Measurements from ENCODE around the gene CEP135.
"Not testable (repeated sequence)": the region's sequence is repeated elsewhere in the genome, so short reads cannot be mapped to it uniquely, and the experiment has no call there.

CEP135 gene

GRCh38 chr4:56040842-56041241, 92.1 kb downstream of the CEP135 start:
- DNase-seq = no peak

DNA sequence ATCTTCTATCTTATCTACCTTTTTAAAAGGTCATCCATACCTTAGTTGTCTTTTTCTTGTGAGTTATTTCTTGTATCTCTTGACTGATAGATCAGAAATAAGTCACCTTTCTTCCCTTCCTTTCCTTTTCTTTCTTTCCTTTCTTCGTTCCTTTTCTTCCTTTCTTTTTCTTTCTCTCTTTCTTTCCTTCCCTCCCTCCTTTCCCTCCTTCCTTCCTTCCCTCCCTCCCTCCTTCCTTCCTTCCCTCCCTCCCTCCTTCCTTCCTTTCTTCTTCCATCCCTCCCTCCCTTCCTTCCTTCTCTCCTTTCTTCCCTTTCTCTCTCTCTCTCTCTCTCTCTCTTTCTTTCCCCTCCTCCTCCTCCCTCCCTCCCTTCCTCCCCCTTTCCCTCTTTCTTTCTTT, 93.5 kb downstream of the CEP135 start:
- no peak for DNase-seq

DNA sequence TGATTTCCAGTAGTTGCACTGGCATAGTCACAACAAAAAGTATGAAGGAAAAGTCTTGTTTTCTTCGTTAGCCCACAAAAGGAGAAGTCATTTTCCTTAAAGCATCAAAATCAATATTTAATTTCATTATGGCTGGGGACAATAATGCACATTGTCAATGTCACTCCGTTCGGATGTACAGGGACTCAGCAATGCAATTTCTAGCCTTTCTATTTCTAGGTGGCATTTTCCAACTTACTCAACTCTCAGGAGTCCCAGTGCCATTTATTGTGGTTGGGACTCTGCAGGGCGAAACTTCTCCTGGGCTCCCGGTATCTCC, 99.6 kb downstream of the CEP135 start:
- DNase-seq = no peak

GRCh38 chr4:56048702-56049431, 100.1 kb downstream of the CEP135 start:
- peak; percentile 18 for DNase-seq

DNA sequence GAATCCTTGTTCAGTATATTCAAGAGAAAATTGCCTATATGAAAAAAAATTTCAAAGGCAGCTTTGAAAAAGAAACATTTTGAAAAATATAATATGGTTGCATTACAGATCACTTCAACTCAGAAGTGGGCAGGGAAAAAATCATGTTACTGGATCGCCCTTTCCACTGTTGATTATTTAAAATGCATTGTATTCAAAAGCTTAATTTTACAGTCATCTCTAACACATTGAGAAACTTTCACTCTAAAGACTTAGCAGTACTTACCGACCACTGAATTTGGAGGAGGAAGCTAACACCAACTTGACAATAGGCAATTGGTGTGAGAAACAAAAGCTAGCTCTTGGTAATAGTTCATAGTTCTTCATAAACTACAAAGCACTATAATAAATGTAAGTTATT, 101.9 kb downstream of the CEP135 start:
- no peak for DNase-seq

GRCh38 chr4:56051029-56051709, 102.4 kb downstream of the CEP135 start:
- DNase-seq = no peak

GRCh38 chr4:56051710-56052075, 102.9 kb downstream of the CEP135 start:
- DNase-seq = no peak

- no peak for DNase-seq
These were observed 103.7 kb downstream of the CEP135 start for GRCh38 chr4:56052481-56052880.

- no peak for DNase-seq
These were observed 104.2 kb downstream of the CEP135 start for GRCh38 chr4:56052966-56053365.

DNA sequence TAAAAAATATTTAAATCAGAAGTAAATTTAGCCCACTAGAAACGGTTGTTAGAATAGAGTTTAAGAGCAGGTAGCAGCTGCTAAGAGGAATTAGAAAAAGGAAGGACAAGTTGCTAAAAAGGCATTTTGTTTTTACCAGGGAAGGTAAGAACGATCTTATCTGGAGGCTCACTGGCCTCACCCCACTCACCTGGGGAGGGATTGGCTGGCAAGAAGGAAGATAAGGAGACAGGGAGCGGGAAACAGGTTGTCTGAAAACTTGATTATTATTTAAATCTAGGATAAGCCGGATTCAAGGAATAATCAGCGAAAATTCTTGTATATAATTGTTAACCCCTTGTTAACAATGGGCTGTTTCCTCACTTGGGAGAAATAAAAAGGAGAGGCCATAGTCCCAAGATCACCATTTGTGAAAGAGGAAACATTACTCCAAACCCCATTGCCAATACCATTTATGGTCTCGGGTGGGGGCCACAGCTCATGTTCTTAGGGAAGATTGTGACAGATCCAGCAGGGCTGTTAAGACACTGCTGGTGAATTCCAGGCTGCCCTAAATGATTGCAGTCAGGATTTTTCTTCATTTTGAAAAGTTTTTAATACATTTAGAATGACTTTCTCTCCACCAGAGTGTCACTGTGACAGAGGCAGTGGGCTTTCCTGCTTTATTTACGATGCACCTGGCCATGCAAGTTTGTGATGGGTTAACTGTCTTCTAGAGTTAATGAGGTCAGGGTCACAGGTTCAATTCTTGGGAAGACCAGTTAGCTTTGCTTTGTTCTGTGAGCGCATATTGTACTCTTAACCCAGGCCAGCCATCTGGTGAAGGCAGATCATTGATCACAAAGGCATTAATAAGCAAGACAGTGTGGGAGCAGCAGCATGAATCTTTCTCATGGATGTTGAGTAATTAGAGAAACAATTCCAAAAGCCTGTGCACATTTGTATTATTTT, 106.6 kb downstream of the CEP135 start:
- no peak for DNase-seq

- no peak for DNase-seq
These were observed 107.2 kb downstream of the CEP135 start for GRCh38 chr4:56055991-56056390.

DNA sequence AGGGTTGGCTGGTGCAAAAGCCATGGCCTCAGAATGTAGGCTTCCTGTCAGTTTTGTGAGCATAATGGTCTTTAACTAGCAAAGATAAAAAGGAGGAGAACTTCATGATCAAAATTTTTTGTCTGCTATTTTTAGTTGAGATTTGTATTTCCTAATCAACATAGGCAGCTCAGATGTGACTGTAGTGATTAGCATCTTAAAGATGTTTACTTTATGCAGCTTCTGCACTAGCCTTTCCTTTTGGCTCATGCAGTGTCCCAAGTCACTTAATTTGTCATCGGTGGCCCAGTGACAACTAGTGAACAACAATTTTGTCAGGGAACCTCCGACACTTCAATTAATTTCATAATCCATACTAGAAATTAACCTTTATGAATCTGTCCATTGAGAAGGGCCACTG, 109.8 kb downstream of the CEP135 start:
- DNase-seq = no peak

DNA sequence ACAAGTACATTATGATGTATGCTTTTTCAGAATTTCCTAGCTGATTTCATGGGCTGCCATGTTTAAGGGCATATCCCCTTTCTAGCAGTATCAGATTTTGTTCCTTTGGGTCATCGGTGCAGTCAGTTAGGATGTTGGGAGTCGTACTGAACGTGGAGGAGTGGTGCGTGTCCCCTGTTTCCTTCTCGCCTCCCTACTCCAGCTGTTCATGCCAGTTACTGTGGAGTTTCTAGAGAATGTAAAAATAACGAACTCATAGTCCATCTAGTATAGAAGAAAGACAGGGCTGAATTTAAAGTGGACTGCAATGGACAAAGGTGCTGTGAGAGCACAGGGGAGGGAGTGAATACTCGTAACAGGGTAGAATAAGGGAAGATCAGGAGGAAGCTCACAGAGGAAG, 111.3 kb downstream of the CEP135 start:
- no peak for DNase-seq

GRCh38 chr4:56062106-56062505, 113.4 kb downstream of the CEP135 start:
- no peak for DNase-seq

DNA sequence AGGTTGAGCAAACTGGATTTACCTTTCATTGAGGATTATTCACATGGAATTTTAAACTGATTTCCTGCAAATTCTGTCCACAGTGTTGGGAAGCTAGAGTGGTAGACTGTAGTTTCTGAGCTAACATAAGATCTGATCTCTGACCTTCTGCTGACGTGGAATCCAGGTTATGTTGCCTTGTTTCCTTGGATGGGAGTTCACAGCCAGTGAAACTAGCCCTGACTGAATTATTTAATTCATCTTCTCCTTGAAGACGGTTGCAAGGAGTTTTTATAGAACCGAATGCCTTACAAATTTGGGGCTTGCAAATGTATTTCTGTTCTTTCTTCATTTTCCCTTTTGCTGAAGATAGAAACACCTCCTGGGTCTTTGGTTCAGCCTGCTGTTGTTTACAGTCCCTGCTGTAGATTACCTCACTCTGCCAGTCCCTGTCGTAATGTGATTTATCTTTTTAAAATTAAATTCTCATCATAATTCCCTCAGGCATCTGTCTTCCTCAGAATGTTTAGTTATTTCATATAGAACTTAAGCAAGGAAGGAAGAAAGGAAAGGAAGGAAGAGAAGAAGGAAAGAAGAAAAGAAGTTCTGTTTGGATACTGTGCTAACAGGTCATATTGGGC, 113.9 kb downstream of the CEP135 start:
- DNase-seq = no peak

DNA sequence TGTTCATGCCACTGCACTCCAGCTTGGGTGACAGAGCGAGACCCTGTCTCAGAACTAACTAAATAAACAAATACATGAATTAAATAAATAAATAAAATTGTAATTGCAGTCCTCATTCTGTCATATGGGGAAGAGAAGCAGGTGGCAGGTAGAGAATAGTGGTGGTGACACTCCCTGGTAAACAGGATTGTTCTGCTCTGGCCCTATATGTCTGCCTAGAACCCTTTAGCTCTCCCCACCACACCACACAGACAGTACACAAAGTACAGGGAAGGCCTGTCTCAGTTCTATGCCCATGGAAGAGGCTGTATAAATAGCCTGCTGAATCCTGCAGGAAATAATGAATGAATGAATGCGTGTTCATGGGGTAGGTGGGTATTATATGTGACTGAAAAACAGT, 117.7 kb downstream of the CEP135 start:
- no peak for DNase-seq

GRCh38 chr4:56067826-56068225, 119.1 kb downstream of the CEP135 start:
- DNase-seq = no peak

DNA sequence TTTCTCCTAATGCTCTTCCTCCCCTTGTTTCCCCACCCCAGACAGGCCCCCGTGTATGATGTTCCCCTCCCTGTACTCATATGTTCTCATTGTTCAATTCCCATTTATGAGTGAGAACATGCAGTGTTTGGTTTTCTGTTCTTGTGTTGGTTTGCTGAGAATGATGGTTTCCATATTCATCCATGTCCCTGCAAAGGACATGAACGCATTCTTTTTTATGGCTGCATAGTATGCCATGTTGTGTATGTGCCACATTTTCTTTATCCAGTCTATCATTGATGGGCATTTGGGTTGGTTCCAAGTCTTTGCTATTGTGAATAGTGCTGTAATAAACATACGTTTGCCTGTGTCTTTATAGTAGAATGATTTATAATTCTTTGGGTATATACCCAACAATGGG, 124.0 kb downstream of the CEP135 start:
- DNase-seq = not testable (repeated sequence)

DNA sequence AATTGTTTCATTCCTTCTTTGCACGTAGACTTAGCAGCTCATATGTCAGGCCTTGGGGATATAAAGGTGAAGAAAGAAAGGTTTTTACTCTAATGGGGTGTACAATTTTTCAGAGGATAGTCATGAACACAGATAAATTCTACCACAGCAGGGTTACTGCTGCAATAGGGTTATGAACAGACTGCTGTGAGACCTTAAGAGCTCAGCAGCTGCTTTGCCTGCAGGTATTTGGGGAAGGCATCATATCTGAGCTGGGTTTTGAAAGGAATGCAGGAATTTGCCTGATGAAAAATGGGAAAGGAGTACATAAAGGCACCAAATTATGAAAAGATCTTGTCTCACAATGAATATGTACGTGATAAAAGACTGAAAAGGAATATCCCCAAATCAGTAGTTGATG, 128.9 kb downstream of the CEP135 start:
- DNase-seq = no peak

- no peak for DNase-seq
These were observed 130.1 kb downstream of the CEP135 start for GRCh38 chr4:56078866-56079265.

GRCh38 chr4:56080384-56080783, 131.6 kb downstream of the CEP135 start:
- no peak for DNase-seq

GRCh38 chr4:56082829-56083228, 134.1 kb downstream of the CEP135 start:
- DNase-seq = no peak

Data from GF-D8 (cell line).